ENCODE results near the gene ADCY6.
A peak's percentile ranks its signal among the peaks of the same experiment; 100 is the strongest.
"Not testable (repeated sequence)": the region's sequence is repeated elsewhere in the genome, so short reads cannot be mapped to it uniquely, and the experiment has no call there.

Gene ADCY6

DNA sequence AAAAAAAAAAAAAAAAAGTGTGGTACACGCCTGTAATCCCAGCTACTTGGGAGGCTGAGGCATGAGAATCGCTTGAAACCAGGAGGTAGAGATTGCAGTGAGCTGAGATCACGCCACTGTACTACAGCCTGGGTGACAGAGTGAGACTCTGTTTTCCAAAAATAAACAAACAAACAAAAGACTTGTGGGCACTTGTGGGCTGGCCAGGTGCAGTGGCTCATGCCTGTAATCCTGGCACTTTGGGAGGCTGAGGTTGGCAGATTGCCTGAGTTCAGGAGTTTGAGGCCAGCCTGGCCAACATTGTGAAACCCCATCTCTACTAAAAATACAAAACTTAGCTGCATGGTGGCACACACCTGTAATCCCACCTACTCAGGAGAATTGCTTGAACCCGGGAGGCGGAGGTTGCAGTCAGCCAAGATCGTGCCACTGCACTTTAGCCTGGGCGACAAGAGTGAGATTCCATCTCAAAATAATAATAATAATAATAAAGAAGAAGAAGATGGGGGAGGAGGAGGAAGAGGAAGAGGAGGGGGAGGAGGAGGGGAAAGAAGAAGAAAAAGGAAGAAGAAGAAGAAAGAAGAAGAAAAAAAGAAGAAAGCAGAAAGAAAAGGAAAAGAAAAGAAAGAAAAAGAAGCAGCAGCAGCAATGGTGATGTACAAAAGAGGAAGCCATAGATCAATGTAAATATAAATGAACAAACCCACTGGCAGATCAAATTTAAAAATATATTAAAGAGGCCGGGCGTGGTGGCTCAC lies 44.5 kb downstream of the ADCY6 start:
- DNase-seq = no peak

DNA sequence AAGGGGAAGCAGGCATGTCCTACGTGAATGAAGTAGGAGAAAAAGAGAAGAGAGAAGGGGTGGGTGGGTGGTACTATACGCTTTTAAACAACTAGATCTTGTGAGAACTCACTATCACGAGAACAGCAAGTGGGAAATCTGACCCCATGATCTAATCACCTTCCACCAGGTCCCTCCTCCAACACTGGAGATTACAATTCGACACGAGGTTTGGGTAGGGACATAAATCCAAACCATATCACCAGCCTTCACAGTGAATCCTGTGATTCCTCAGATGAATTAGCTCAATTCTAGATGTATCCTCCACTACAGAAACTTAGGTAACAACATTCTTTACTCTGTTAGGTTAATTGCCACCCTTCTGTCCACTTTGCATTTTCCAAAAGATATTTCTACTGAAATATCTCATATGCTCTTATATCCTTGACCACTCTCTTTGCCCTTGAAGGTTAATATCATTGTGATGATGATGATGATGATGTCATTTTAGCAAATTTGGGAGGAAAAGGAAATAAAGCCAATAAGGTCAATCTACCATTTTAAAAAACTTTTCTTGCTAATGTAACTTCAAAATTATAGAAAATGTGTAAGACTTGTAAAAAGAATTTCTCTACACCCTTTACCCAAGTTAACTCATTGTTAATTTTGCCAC lies 49.1 kb downstream of the ADCY6 start:
- no peak for DNase-seq

DNA sequence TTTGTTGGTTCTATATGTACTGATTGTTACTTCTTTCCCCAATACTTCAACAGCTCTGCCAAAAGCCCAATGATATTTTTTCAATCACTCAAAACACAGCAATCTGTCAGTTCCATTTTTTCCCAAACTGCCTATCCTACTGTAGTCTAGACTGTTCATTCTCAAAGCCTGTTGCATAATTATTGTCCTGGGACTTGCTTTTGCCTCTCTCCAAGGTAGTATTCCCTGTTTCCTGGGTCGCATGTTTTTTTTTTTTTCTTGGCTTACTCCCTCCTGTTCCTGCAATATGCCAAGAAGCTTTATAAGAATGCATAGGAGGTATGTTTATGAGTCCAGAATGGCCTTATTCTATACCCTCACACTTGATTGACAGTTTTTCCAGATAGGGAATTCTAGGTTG lies 52.4 kb downstream of the ADCY6 start:
- DNase-seq = no peak

DNA sequence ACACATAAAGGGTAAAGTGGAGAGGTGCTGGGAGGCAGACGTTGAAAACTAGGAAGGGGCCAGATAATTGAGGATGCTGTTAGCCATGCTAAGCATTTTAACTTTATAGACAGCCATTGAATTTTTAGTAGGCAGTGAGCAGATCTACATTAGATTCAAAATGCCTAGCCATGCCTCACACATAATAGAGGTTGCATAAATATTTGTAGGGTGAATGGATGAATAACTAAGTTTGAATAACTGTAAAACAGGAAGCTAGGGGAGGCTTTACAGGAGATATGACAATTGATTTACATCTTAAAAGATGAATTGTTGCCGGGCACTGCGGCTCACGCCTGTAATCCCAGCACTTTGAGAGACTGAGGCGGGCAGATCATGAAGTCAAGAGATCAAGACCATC lies 60.1 kb downstream of the ADCY6 start:
- no peak for DNase-seq

DNA sequence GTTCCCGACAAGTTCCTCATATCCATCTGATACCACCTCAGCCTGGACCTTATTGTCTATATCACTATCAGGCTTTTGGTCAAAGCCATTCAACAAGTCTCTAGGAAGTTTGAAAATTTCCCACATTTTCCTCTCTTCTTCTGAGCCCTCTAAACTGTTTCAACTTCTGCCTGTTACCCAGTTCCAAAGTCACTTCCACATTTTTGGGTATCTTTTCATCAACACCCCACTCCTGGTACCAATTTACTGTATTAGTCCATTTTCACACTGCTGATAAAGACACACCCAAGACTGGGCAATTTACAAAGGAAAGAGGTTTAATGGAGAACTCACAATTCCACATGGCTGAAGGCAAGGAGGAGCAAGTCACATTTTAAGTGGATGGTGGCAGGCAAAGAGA lies 68.2 kb downstream of the ADCY6 start:
- not testable (repeated sequence) for DNase-seq

- not testable (repeated sequence) for DNase-seq
Observed at GRCh38 chr12:48720171-48720570, 68.7 kb downstream of the ADCY6 start.

GRCh38 chr12:48719002-48719401 lies 69.9 kb downstream of the ADCY6 start:
- not testable (repeated sequence) for DNase-seq

GRCh38 chr12:48717252-48717695 lies 71.6 kb downstream of the ADCY6 start:
- no peak for DNase-seq

GRCh38 chr12:48716493-48717251 lies 72.2 kb downstream of the ADCY6 start, which contains the start of gene CCNT1:
TSS of gene CCNT1 (minus strand) at chr12:48716707. CDS start at chr12:48716675, 32 bp downstream.
- peak; percentile 99 for DNase-seq
